GM19025 (cell line): Measurements from ENCODE around the gene UBXN11.
A peak's percentile ranks its signal among the peaks of the same experiment; 100 is the strongest.
"Not testable (repeated sequence)": the region's sequence is repeated elsewhere in the genome, so short reads cannot be mapped to it uniquely, and the experiment has no call there.

ENCODE experiments used
- ATAC-seq: cut with Tn5 transposase; IDR thresholded peaks from one replicate; pipeline ENCODE4 v1.9.1; 2021; ENCODE audit warnings: mild to moderate bottlenecking, low read depth, moderate library complexity; ENCODE audit not compliant: unreplicated experiment

UBXN11 gene

GRCh38 chr1:26337625-26338024 lies 31.2 kb upstream of the UBXN11 start:
- no peak for ATAC-seq

GRCh38 chr1:26337206-26337535 lies 30.7 kb upstream of the UBXN11 start:
- ATAC-seq: no peak

GRCh38 chr1:26336477-26337205 lies 30.2 kb upstream of the UBXN11 start:
- ATAC-seq: peak; percentile 61

GRCh38 chr1:26335774-26336476 lies 29.5 kb upstream of the UBXN11 start:
- ATAC-seq: no peak

- ATAC-seq: not testable (repeated sequence)
Measured at GRCh38 chr1:26333312-26333711, 26.9 kb upstream of the UBXN11 start.

GRCh38 chr1:26330276-26330675 lies 23.8 kb upstream of the UBXN11 start:
- no peak for ATAC-seq

- ATAC-seq: not testable (repeated sequence)
Measured at GRCh38 chr1:26329380-26329779, 22.9 kb upstream of the UBXN11 start.

GRCh38 chr1:26328597-26328996 lies 22.2 kb upstream of the UBXN11 start:
- no peak for ATAC-seq

- no peak for ATAC-seq
Measured at GRCh38 chr1:26327956-26328362, 21.5 kb upstream of the UBXN11 start.

- no peak for ATAC-seq
Measured at GRCh38 chr1:26324550-26324949, 18.1 kb upstream of the UBXN11 start.

GRCh38 chr1:26323382-26323781 lies 16.9 kb upstream of the UBXN11 start:
- ATAC-seq: no peak

GRCh38 chr1:26322042-26322331 lies 15.6 kb upstream of the UBXN11 start:
- ATAC-seq: no peak

- ATAC-seq: peak; percentile 42
Measured at GRCh38 chr1:26321315-26322041, 15.0 kb upstream of the UBXN11 start.

GRCh38 chr1:26320896-26321295 lies 14.5 kb upstream of the UBXN11 start:
- ATAC-seq: no peak

- no peak for ATAC-seq
Measured at GRCh38 chr1:26318338-26319064, 12.1 kb upstream of the UBXN11 start.

- ATAC-seq: peak; percentile 32
Measured at GRCh38 chr1:26317612-26318337, 11.3 kb upstream of the UBXN11 start, which contains the start of gene CD52. Gene CD52, plus strand, starts transcription at chr1:26317958. Its CDS starts 60 bp downstream, at chr1:26318018.

GRCh38 chr1:26317146-26317545 lies 10.7 kb upstream of the UBXN11 start:
- no peak for ATAC-seq

GRCh38 chr1:26315874-26316850 lies 9.7 kb upstream of the UBXN11 start:
- ATAC-seq: no peak

GRCh38 chr1:26314501-26314900 lies 8.1 kb upstream of the UBXN11 start:
- ATAC-seq: no peak
